ENCODE results near the gene MAG. TPM values are rescaled to one million over a fixed set of nuclear protein-coding genes. Genes with fewer than 3 reads are reported as not detected.

Gene MAG
- total and polyA plus RNA-seq, 9 of the 15 experiments (the other 6 are each of a cell fraction or from before 2014, with no cell fraction given): 0.11 to 10.0 (median 1.6) TPM

DNA sequence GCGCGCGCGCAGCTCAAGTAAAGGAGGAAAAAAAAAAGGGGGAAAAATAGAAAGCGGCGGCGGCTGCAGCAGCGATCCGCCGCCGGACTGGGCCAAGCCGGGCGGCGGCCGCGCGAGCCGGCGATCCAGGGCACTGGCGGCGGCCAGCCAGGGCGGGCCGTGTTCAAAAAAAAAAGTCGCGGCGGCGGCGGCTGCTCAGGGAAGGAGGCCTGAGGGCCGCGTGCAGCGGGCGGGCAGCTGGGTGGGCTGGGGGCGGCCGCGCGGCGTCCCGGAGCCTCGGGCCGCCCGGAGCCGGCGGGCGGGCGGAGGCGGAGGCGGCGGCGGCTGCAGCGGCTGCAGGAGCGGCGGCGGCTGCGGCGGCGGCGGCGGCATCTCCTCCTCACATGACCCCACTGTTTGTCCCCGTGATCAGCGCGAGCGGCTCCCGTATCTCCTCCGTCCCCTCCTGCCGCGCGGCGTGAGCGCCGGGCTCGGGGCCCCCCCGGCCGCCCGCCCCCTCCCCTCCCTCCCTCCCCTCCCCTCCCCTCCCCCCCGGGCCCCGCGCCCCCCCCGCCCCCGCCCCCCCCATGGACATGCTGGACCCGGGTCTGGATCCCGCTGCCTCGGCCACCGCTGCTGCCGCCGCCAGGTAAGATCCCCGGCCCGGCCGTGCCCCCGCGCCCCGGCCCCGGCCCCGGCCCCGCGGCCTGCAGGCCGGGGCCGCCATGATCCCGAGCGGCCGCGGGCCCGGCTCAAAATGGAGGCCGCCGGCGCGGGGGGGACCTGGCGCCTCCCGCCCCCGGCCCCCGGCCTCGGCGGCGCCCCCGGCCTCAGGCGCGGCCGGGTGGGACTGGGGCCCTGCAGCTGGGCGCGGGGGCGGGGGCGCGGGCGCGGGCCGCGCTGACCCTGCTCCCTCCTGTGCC, 23.2 kb upstream of the MAG start, which contains the start of gene USF2 (continued):
- no peak for TF ChIP-seq HDAC2 (IDR thresholded peaks at IDR 0.05)
- TF ChIP-seq, protein P1, sequence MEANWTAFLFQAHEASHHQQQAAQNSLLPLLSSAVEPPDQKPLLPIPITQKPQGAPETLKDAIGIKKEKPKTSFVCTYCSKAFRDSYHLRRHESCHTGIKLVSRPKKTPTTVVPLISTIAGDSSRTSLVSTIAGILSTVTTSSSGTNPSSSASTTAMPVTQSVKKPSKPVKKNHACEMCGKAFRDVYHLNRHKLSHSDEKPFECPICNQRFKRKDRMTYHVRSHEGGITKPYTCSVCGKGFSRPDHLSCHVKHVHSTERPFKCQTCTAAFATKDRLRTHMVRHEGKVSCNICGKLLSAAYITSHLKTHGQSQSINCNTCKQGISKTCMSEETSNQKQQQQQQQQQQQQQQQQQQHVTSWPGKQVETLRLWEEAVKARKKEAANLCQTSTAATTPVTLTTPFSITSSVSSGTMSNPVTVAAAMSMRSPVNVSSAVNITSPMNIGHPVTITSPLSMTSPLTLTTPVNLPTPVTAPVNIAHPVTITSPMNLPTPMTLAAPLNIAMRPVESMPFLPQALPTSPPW (CRISPR knock-in tag; IDR thresholded peaks at IDR 0.05): peak; percentile 95
- TF ChIP-seq, protein P2, sequence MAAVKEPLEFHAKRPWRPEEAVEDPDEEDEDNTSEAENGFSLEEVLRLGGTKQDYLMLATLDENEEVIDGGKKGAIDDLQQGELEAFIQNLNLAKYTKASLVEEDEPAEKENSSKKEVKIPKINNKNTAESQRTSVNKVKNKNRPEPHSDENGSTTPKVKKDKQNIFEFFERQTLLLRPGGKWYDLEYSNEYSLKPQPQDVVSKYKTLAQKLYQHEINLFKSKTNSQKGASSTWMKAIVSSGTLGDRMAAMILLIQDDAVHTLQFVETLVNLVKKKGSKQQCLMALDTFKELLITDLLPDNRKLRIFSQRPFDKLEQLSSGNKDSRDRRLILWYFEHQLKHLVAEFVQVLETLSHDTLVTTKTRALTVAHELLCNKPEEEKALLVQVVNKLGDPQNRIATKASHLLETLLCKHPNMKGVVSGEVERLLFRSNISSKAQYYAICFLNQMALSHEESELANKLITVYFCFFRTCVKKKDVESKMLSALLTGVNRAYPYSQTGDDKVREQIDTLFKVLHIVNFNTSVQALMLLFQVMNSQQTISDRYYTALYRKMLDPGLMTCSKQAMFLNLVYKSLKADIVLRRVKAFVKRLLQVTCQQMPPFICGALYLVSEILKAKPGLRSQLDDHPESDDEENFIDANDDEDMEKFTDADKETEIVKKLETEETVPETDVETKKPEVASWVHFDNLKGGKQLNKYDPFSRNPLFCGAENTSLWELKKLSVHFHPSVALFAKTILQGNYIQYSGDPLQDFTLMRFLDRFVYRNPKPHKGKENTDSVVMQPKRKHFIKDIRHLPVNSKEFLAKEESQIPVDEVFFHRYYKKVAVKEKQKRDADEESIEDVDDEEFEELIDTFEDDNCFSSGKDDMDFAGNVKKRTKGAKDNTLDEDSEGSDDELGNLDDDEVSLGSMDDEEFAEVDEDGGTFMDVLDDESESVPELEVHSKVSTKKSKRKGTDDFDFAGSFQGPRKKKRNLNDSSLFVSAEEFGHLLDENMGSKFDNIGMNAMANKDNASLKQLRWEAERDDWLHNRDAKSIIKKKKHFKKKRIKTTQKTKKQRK (IDR thresholded peaks at IDR 0.05; ENCODE audit: borderline replicate concordance, low read depth, low read length): no peak
- TF ChIP-seq, protein P3, sequence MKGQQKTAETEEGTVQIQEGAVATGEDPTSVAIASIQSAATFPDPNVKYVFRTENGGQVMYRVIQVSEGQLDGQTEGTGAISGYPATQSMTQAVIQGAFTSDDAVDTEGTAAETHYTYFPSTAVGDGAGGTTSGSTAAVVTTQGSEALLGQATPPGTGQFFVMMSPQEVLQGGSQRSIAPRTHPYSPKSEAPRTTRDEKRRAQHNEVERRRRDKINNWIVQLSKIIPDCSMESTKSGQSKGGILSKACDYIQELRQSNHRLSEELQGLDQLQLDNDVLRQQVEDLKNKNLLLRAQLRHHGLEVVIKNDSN (CRISPR knock-in tag; IDR thresholded peaks at IDR 0.05): peak; percentile 70
- TF ChIP-seq, protein P4, sequence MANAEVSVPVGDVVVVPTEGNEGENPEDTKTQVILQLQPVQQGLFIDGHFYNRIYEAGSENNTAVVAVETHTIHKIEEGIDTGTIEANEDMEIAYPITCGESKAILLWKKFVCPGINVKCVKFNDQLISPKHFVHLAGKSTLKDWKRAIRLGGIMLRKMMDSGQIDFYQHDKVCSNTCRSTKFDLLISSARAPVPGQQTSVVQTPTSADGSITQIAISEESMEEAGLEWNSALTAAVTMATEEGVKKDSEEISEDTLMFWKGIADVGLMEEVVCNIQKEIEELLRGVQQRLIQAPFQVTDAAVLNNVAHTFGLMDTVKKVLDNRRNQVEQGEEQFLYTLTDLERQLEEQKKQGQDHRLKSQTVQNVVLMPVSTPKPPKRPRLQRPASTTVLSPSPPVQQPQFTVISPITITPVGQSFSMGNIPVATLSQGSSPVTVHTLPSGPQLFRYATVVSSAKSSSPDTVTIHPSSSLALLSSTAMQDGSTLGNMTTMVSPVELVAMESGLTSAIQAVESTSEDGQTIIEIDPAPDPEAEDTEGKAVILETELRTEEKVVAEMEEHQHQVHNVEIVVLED (CRISPR knock-in tag; IDR thresholded peaks at IDR 0.05): 0 out of 2 replicates have a peak, but pooled peaks have one; percentile 27
- TF ChIP-seq, protein P5, sequence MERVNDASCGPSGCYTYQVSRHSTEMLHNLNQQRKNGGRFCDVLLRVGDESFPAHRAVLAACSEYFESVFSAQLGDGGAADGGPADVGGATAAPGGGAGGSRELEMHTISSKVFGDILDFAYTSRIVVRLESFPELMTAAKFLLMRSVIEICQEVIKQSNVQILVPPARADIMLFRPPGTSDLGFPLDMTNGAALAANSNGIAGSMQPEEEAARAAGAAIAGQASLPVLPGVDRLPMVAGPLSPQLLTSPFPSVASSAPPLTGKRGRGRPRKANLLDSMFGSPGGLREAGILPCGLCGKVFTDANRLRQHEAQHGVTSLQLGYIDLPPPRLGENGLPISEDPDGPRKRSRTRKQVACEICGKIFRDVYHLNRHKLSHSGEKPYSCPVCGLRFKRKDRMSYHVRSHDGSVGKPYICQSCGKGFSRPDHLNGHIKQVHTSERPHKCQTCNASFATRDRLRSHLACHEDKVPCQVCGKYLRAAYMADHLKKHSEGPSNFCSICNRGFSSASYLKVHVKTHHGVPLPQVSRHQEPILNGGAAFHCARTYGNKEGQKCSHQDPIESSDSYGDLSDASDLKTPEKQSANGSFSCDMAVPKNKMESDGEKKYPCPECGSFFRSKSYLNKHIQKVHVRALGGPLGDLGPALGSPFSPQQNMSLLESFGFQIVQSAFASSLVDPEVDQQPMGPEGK (CRISPR knock-in tag; IDR thresholded peaks at IDR 0.05; ENCODE audit: borderline replicate concordance): no peak
- peak; percentile 10; the same call in 1 of the 2 replicates for TF ChIP-seq ZNF175 (CRISPR knock-in tag; IDR thresholded peaks at IDR 0.05; ENCODE audit: low read depth)
- no peak for TF ChIP-seq ZNF408 (CRISPR knock-in tag; IDR thresholded peaks at IDR 0.05; ENCODE audit: low read depth)
- TF ChIP-seq NFATC3 (IDR thresholded peaks at IDR 0.05): no peak
- TF ChIP-seq TAF1 (IDR thresholded peaks at IDR 0.05; ENCODE audit: control insufficient read depth, extremely low read depth, insufficient read depth, low read length, severe bottlenecking): peak; percentile 7
- no peak for TF ChIP-seq MTA1 (IDR thresholded peaks at IDR 0.05; ENCODE audit: borderline replicate concordance)
- no peak for TF ChIP-seq NR2C2 (CRISPR knock-in tag; IDR thresholded peaks at IDR 0.05)
- 0 out of 2 replicates have a peak, but pooled peaks have one; percentile 23 for TF ChIP-seq NR2C2 (tag; IDR thresholded peaks at IDR 0.05)
- no peak for TF ChIP-seq ZNF354B (CRISPR knock-in tag; IDR thresholded peaks at IDR 0.05)

Data from K562 (cell line).